ENCODE data around the gene PRKAG1. TPM values are rescaled to one million over a fixed set of nuclear protein-coding genes. Genes with fewer than 3 reads are reported as not detected.

The PRKAG1 gene
- total and polyA plus RNA-seq, 10 of the 15 experiments (the other 5 are each of a cell fraction or from before 2014, with no cell fraction given): 44.5 to 91.6 (median 60.9) TPM

DNA sequence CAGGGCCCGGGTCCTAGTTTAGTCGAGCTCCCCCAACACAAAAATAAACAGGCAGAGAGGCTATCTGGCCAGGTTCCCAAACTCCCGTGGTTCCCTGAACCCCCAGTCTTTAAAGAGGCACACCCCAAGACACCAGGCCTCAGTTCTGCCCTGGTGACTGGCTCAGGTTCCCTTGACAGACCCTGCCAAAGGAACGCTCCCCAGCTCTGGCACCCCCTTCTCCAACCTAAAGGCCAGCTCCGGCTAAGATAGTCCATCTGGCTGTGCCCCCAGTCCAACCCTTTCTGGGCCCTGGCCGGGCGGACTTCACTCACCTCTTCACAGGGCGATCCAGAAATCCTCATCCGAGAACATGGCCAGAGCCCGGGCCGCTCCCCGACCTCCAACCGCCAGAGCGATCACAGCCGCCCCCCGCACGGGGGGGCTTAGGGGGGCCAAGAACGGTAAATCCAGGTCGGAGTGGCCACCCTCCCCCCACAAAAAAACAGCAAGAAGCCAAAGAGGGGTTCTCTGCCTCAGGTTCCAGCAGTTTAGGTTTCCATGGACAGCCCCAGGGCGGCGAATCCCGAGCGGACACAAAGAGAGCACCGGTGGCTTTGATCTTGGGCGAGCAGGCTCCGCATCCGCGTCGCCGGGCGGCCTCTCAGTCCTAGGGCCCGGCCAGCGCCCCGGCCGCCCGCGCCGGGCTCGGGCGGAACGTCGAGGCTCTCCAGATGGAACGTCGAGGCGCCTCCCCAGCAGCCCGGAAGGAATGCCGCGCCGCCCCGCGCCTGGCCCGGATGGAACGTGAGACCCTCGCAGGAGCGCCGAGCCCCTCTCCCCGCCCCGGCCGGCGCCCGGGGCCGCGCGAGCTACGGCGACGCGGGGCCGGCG, 41.0 kb upstream of the PRKAG1 start:
- Histone ChIP-seq H3K27ac (ENCODE audit: control insufficient read depth, insufficient read depth) (peak overlapping the region; percentile 99), H3K4me1 (ENCODE audit: control insufficient read depth, insufficient read depth, low read length) (peaks cover 6% of the 10 kb centered on the region), H3K79me2 (ENCODE audit: control insufficient read depth, insufficient read depth, low read length) (peaks cover 68% of the 10 kb centered on the region), H4K20me1 (ENCODE audit: control insufficient read depth, insufficient read depth) (peaks cover 16% of the 10 kb centered on the region; the same call in 1 of the 2 replicates), H3K36me3 (ENCODE audit: control insufficient read depth in 2 of 2, insufficient read depth in 2 of 2, low read length in 1 of 2) (peaks cover 4 to 6% of the 10 kb centered on the region in 2 experiments), H3K27me3 (replicated peaks in 1 of 2; ENCODE audit: control insufficient read depth in 2 of 2, insufficient read depth in 2 of 2, low read length in 1 of 2) (no peaks in the 10 kb centered on the region), H3K4me2 (ENCODE audit: control insufficient read depth, insufficient read depth) (peak overlapping the region; percentile 88), H2AFZ (ENCODE audit: control insufficient read depth, low read depth, low read length) (peak overlapping the region; percentile 98), H3K9ac (ENCODE audit: control insufficient read depth, insufficient read depth, low read length) (peak overlapping the region; percentile 98), H3K4me3 (peak overlapping the region; percentile 99), H3K9me3 (replicated peaks; ENCODE audit: control insufficient read depth, insufficient read depth, low read length) (no peaks in the 10 kb centered on the region)
- WGBS (ENCODE audit: insufficient coverage, insufficient replicate concordance, low lambda C conversion rate, missing lambda C conversion rate): under 1% methylated on average over 35 of the region's 70 CpGs
- SMC1A ChIA-PET (ENCODE audit: uncharacterized antibody, unreplicated experiment): interaction anchor here (1.2 to 1.3 kb wide), 2 partner anchors 20 to 42 kb away, joined by 3 to 4 read pairs; partner anchors contain the start of gene PRKAG1
- DNase-seq (ENCODE audit: low read depth, low spot score): no peak
- intact Hi-C loops (cut with micrococcal nuclease; ENCODE audit: unreplicated experiment) (loop anchor here (5.0 kb wide), 1 partner anchor 53 kb away; the partner anchor contains the start of gene LMBR1L), in situ Hi-C loops (cut with MboI) (loop anchor here (10.0 kb wide), 1 partner anchor 175 kb away; no protein-coding TSS in a partner anchor)
- RAD21 ChIA-PET (ENCODE audit: unreplicated experiment): interaction anchor here (1.0 to 1.5 kb wide), 4 partner anchors 8 to 61 kb away, joined by 3 to 6 read pairs (median 4); no protein-coding TSS in a partner anchor
- POLR2A ChIA-PET: interaction anchor here (0.6 to 5.4 kb wide), 6 partner anchors 22 to 72 kb away, joined by 3 to 32 read pairs (median 4); partner anchors contain the start of genes LMBR1L and TUBA1B
- no peak for FAIRE-seq
- CTCF ChIA-PET: interaction anchor here (0.5 to 5.0 kb wide), 5 partner anchors 29 to 70 kb away, joined by 3 to 26 read pairs (median 3); no protein-coding TSS in a partner anchor
- ATAC-seq: peak; percentile 5
- no TSS peak for BruUV-seq (replicated peaks)
- TF ChIP-seq BHLHE40 (IDR thresholded peaks at IDR 0.05; ENCODE audit: borderline replicate concordance in 1 of 2, low read depth in 2 of 2, low read length in 1 of 2): no peak
- no peak for TF ChIP-seq SREBF1 (IDR thresholded peaks at IDR 0.05; ENCODE audit: low read length)
- TF ChIP-seq, protein P1, sequence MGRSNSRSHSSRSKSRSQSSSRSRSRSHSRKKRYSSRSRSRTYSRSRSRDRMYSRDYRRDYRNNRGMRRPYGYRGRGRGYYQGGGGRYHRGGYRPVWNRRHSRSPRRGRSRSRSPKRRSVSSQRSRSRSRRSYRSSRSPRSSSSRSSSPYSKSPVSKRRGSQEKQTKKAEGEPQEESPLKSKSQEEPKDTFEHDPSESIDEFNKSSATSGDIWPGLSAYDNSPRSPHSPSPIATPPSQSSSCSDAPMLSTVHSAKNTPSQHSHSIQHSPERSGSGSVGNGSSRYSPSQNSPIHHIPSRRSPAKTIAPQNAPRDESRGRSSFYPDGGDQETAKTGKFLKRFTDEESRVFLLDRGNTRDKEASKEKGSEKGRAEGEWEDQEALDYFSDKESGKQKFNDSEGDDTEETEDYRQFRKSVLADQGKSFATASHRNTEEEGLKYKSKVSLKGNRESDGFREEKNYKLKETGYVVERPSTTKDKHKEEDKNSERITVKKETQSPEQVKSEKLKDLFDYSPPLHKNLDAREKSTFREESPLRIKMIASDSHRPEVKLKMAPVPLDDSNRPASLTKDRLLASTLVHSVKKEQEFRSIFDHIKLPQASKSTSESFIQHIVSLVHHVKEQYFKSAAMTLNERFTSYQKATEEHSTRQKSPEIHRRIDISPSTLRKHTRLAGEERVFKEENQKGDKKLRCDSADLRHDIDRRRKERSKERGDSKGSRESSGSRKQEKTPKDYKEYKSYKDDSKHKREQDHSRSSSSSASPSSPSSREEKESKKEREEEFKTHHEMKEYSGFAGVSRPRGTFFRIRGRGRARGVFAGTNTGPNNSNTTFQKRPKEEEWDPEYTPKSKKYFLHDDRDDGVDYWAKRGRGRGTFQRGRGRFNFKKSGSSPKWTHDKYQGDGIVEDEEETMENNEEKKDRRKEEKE (IDR thresholded peaks at IDR 0.05): no peak
- TF ChIP-seq EP300 (IDR thresholded peaks at IDR 0.05; ENCODE audit: borderline replicate concordance in 1 of 2, control insufficient read depth in 1 of 2, low read depth in 2 of 2, low read length in 2 of 2): no peak
- TF ChIP-seq GATAD2B (conservative IDR thresholded peaks at IDR 0.05; ENCODE audit: low read depth): peak; percentile 17
- TF ChIP-seq SREBF2 (IDR thresholded peaks at IDR 0.05; ENCODE audit: low read length): no peak
- TF ChIP-seq ZNF622 (IDR thresholded peaks at IDR 0.05): no peak
- TF ChIP-seq ZSCAN29 (IDR thresholded peaks at IDR 0.05): no peak
- peak; percentile 65; the same call in 1 of the 2 replicates for TF ChIP-seq TCF7 (IDR thresholded peaks at IDR 0.05; ENCODE audit: borderline replicate concordance)
- 0 out of 2 replicates have a peak, but pooled peaks have one; percentile 13 for TF ChIP-seq NR2F1 (conservative IDR thresholded peaks at IDR 0.05)
- TF ChIP-seq, protein P2, sequence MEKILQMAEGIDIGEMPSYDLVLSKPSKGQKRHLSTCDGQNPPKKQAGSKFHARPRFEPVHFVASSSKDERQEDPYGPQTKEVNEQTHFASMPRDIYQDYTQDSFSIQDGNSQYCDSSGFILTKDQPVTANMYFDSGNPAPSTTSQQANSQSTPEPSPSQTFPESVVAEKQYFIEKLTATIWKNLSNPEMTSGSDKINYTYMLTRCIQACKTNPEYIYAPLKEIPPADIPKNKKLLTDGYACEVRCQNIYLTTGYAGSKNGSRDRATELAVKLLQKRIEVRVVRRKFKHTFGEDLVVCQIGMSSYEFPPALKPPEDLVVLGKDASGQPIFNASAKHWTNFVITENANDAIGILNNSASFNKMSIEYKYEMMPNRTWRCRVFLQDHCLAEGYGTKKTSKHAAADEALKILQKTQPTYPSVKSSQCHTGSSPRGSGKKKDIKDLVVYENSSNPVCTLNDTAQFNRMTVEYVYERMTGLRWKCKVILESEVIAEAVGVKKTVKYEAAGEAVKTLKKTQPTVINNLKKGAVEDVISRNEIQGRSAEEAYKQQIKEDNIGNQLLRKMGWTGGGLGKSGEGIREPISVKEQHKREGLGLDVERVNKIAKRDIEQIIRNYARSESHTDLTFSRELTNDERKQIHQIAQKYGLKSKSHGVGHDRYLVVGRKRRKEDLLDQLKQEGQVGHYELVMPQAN (conservative IDR thresholded peaks at IDR 0.05): 0 out of 2 replicates have a peak, but pooled peaks have one; percentile 20
- TF ChIP-seq, protein P3, sequence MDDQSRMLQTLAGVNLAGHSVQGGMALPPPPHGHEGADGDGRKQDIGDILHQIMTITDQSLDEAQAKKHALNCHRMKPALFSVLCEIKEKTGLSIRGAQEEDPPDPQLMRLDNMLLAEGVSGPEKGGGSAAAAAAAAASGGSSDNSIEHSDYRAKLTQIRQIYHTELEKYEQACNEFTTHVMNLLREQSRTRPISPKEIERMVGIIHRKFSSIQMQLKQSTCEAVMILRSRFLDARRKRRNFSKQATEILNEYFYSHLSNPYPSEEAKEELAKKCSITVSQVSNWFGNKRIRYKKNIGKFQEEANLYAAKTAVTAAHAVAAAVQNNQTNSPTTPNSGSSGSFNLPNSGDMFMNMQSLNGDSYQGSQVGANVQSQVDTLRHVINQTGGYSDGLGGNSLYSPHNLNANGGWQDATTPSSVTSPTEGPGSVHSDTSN (IDR thresholded peaks at IDR 0.05; ENCODE audit: insufficient replicate concordance, low read depth, low read length): no peak
- TF ChIP-seq ZNF24 (IDR thresholded peaks at IDR 0.05): no peak
- TF ChIP-seq, protein P4, sequence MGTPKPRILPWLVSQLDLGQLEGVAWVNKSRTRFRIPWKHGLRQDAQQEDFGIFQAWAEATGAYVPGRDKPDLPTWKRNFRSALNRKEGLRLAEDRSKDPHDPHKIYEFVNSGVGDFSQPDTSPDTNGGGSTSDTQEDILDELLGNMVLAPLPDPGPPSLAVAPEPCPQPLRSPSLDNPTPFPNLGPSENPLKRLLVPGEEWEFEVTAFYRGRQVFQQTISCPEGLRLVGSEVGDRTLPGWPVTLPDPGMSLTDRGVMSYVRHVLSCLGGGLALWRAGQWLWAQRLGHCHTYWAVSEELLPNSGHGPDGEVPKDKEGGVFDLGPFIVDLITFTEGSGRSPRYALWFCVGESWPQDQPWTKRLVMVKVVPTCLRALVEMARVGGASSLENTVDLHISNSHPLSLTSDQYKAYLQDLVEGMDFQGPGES (IDR thresholded peaks at IDR 0.05): no peak
- TF ChIP-seq ZNF217 (IDR thresholded peaks at IDR 0.05): no peak

Measured in GM12878 (cell line).